Embryonic facial prominence (tissue), 1 donor: ENCODE data around the gene NME2.
"Not testable (repeated sequence)": the region's sequence is repeated elsewhere in the genome, so short reads cannot be mapped to it uniquely, and the experiment has no call there.

Experiments
- DNase-seq: peaks from one replicate; pipeline ENCODE4 v3.0.0-alpha.2; 2016; ENCODE audit errors: extremely low spot score

The NME2 gene

GRCh38 chr17:51166198-51166986, at the start of gene NME2:
NME2 (plus strand) TSS chr17:51166411; CDS start chr17:51166831, 420 bp downstream.
- DNase-seq: no peak

- DNase-seq: no peak
These were observed 47.6 kb upstream of the NME2 start for GRCh38 chr17:51118330-51119195.

- DNase-seq: peak; percentile 70
These were observed 46.5 kb upstream of the NME2 start for GRCh38 chr17:51119415-51120356.

GRCh38 chr17:51120357-51120738, 45.9 kb upstream of the NME2 start:
- DNase-seq: peak; percentile 12

- peak; percentile 94 for DNase-seq
These were observed 45.2 kb upstream of the NME2 start, which contains the start of gene SPAG9 for GRCh38 chr17:51120739-51121619. SPAG9 (minus strand) TSS chr17:51120868; CDS start chr17:51120656, 212 bp downstream.

GRCh38 chr17:51121620-51122472, 44.4 kb upstream of the NME2 start:
- DNase-seq: peak; percentile 79

- DNase-seq: not testable (repeated sequence)
These were observed 43.6 kb upstream of the NME2 start for GRCh38 chr17:51122473-51123115.

GRCh38 chr17:51124640-51125503, 41.3 kb upstream of the NME2 start:
- no peak for DNase-seq

GRCh38 chr17:51128076-51128475, 38.1 kb upstream of the NME2 start:
- no peak for DNase-seq

GRCh38 chr17:51132964-51133319, 33.3 kb upstream of the NME2 start:
- DNase-seq: no peak

- no peak for DNase-seq
These were observed 32.8 kb upstream of the NME2 start for GRCh38 chr17:51133365-51133764.

GRCh38 chr17:51135956-51136355, 30.3 kb upstream of the NME2 start:
- no peak for DNase-seq

GRCh38 chr17:51142597-51142996, 23.6 kb upstream of the NME2 start:
- no peak for DNase-seq

- no peak for DNase-seq
These were observed 21.8 kb upstream of the NME2 start for GRCh38 chr17:51144266-51145022.

GRCh38 chr17:51147650-51148049, 18.6 kb upstream of the NME2 start:
- no peak for DNase-seq

- no peak for DNase-seq
These were observed 17.0 kb upstream of the NME2 start for GRCh38 chr17:51149163-51149562.

- no peak for DNase-seq
These were observed 15.3 kb upstream of the NME2 start for GRCh38 chr17:51150932-51151331.
